HG03442 (cell line): Measurements from ENCODE around the gene FNDC3A.
"Not testable (repeated sequence)": the region's sequence is repeated elsewhere in the genome, so short reads cannot be mapped to it uniquely, and the experiment has no call there.

Source experiments
- ATAC-seq: cut with Tn5 transposase; IDR thresholded peaks from one replicate; pipeline ENCODE4 v1.9.1; 2021; ENCODE audit warnings: mild to moderate bottlenecking, moderate library complexity; ENCODE audit not compliant: unreplicated experiment

The FNDC3A gene

DNA sequence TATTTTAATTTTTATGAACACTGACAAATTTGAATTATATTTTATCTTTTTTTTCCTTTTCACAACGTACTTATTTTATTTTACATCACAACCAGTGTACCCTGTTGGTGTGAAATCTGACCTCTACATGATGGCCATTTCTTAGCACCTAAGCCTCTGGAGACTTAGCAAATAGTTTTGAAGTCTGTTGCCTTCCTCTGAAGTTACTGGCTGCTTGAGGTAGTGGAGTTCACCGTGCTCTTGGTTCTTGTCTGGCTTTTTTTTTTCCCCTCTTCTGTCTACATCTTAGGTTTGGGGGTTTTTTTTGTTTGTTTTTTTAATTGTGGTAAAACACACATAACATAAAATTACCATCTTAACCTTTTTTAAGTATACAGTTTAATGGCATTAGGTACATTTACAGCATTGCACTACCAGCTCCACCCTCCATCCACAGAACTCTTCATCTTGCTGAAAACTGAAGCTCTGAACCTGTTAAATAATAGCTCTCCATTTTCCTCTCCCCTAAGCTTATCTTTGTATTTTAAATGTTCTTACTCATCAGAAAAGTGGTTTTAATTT lies 150.3 kb downstream of the FNDC3A start:
- no peak for ATAC-seq

DNA sequence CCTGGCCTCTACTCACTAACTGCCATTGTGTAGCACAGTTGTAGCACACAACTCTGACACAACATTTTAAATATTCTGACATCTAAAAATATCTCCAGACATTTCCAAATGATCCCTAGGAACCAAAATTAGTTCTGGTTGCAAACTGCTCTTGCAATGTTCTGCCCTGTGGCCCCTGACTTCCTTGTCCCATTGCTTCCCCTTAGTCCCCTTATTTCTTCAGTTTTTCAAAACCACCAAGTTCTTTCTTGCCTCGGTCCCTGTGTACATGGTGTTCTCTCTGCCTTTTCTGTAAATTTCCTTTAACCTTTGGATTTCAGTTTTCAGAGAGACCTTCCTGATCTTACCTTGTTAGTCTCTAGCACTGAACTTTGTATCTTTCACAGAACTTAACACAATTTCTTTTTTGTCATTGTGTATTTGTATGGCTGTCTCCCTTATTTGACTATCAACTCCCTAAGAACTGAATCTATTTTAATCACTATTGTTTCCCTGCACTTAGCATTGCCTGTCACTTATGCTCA lies 156.8 kb downstream of the FNDC3A start:
- ATAC-seq: no peak

DNA sequence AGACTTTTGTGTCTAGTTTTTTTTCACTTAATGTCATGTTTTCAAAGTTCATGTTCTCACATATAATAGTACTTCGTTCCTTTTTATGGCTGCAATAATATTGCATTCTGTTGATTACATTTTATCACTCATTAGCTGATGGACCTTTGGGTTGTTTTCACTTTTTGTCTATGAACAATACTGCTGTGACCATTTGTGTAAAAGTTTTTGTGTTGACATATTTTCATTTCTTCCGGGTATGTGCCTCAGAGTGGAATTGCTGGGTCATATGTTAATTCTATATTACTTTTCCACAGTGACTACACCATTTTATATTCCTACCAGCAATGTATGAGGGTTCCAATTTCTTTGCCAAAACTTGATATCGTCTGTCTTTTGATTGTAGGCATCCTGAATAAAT lies 158.6 kb downstream of the FNDC3A start:
- ATAC-seq: no peak

GRCh38 chr13:49137138-49137643 lies 161.5 kb downstream of the FNDC3A start:
- ATAC-seq: not testable (repeated sequence)

DNA sequence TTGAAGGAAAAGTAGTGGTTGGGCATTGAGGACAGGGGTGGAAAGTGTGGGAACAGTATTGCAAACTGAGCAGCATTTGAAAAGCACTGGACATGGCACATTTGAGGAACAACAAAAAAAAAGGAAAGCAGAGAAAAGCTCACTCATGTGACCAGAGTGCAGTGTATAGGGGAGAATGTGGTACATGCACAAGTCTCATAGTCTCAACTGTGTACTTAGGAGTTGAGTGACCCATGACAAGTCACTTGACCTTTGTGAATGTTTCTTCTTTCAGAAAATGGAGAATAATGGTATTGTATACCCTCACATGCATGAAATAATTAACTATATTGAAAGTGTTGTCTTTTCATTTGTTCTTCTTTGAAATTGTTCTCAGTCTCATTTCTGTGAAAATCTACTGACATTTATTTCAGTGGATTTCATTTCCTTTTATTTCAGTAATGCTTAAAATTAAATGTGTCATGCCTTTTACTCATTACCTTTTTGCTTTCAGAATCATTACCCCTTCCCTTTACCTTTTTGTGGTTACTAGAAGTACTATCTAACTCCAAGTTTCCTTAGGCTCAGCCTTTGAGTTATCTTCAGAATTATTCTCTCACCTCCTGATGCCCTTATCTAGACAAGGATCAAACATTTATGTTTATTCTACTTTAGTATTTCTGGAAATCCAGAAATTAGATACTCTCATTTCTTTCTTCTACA lies 165.3 kb downstream of the FNDC3A start:
- no peak for ATAC-seq

DNA sequence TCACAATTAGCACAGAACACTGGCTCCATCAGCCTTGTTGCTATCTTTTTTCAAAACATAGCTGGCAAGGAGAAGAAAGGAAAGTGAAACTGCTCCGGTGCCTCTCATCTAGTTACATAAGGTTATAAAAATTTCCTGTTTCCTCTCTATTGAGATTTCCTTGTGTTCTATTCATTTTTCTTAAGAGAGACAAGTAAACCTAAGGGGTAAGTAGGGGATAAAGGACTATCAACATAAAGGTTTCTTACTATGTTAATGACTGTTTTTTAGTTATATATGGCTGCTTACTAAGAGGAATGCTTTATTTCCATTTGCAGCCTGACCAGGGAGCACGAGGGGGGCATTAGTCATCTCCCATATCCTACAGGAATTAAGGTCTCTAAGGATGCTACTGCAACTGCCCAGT lies 171.2 kb downstream of the FNDC3A start:
- no peak for ATAC-seq

GRCh38 chr13:49148405-49148804 lies 172.7 kb downstream of the FNDC3A start:
- no peak for ATAC-seq

DNA sequence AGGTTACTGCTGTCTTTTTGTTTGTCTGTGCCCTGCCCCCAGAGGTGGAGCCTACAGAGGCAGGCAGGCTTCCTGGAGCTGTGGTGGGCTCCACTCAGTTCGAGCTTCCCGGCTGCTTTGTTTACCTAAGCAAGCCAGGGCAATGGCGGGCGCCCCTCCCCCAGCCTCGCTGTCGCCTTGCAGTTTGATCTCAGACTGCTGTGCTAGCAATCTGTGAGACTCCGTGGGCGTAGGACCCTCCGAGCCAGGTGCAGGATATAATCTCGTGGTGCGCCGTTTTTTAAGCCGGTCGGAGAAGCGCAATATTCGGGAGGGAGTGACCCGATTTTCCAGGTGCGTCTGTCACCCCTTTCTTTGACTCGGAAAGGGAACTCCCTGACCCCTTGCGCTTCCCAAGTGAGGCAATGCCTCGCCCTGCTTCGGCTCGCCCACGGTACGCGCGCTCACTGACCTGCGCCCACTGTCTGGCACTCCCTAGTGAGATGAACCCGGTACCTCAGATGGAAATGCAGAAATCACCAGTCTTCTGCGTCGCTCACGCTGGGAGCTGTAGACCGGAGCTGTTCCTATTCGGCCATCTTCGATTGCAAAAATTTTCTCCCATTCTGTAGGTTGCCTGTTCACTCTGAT lies 182.4 kb downstream of the FNDC3A start:
- ATAC-seq: not testable (repeated sequence)

GRCh38 chr13:49163162-49163561 lies 187.4 kb downstream of the FNDC3A start:
- ATAC-seq: not testable (repeated sequence)

DNA sequence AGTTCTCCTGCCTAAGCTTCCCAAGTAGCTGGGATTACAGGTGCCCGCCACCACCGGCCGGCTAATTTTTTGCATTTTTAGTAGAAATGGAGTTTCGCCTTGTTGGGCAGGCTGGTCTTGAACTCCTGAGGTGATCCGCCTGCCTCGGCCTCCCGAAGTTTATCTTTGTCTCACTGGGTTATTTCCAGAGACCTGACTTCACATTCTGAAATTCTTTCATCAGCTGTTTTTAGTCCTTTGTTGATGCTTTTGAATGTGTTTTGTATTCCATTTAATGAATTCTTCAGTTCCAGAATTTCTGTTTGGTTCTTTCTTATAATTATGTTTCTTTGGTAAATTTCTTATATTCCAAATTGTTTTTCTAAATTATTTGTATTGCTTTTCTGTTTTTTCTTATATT lies 189.0 kb downstream of the FNDC3A start:
- no peak for ATAC-seq

DNA sequence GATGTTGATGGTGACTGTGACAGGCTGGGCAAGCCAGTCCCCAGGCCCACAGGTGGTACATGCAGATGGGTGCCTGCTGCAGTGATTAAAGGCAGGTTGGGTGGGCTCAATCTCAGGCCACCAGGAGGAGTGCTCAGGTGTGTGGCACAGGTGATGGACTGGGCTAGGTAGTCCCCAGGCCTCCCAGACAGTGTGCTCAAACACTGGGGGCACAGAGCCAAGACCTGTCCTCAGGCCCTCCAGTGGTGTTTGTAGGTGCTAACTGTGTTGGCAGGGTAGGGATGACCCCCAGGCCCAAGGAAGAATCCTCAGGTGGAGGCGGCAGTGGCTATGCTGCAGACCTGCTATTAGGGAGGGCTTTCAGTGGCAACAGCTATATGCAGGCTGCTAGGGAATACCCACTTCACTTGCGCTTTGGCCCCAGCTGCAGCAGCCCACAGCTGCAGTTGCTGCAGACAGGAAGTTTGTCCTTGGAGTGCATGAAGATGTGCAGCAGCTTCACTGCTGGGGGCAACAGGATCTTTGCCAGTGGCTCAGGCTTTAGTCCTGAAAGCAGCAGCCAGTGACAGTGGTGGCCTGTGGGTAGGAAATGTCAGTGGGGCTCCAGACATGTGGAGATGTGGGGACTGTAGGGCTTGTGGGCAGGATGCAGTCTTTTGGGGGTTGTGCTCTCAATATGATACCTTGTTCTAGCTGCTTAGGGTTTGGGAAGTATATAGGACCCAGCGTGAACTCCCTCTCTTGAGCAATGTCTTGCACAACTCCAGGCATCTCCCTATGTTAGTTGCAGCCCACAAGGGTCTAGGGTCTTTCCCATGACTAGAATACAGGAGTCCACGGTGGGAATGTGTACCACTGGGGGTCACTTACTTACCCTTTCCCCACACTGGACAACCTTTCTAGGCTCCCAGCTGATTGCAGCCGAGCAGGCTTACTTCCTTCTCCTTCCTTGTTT lies 190.4 kb downstream of the FNDC3A start:
- no peak for ATAC-seq

DNA sequence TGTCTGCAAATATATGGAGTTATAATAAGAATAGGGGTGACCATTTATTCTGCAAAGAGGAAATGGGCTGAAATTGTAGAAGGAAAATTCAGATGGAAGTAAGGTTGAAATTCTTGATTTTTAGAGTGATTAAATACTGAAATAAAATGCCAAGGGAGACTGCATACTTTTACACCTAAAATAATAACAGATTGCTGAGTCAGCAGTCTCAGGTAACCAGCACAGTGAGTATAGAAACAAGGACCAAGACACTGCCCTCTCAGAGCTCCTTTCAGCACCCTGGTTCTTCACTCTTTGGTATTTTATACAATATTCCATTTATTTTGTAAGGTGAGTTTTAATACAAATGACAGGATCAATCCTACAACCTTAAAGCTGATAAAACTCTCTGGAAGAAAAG lies 195.6 kb downstream of the FNDC3A start:
- ATAC-seq: no peak

GRCh38 chr13:49183672-49184325 lies 208.1 kb downstream of the FNDC3A start:
- no peak for ATAC-seq

- ATAC-seq: no peak
Measured at GRCh38 chr13:49184621-49185020, 208.9 kb downstream of the FNDC3A start.

- no peak for ATAC-seq
Measured at GRCh38 chr13:49185264-49185663, 209.6 kb downstream of the FNDC3A start.

DNA sequence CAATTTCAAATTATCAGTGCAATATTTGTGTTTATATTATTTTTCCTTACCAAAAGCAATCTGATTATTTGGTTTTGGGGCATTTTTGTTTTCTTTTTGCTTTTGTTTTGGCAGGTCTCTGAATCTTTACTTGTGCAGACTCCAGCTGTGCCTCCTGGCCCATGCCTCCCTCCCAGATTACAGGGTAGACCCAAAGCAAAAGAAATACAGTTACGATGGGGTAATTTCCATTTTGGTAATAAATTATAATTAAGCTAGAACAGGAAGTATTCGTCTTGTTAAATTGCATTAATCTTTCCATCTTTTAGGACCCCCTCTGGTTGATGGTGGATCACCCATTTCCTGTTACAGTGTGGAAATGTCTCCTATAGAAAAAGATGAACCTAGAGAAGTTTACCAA lies 215.2 kb downstream of the FNDC3A start:
- ATAC-seq: no peak

- no peak for ATAC-seq
Measured at GRCh38 chr13:49206641-49207040, 230.9 kb downstream of the FNDC3A start.

- no peak for ATAC-seq
Measured at GRCh38 chr13:49208619-49209018, 232.9 kb downstream of the FNDC3A start.

GRCh38 chr13:49210114-49210513 lies 234.4 kb downstream of the FNDC3A start:
- no peak for ATAC-seq

- ATAC-seq: no peak
Measured at GRCh38 chr13:49210669-49211068, 235.0 kb downstream of the FNDC3A start.
